ENCODE measurements around the gene SPI1.
A peak's percentile ranks its signal among the peaks of the same experiment; 100 is the strongest.
"Not testable (repeated sequence)": the region's sequence is repeated elsewhere in the genome, so short reads cannot be mapped to it uniquely, and the experiment has no call there.

The SPI1 gene

GRCh38 chr11:47337229-47337924 is 41.0 kb downstream of the SPI1 start:
- no peak for DNase-seq

DNA sequence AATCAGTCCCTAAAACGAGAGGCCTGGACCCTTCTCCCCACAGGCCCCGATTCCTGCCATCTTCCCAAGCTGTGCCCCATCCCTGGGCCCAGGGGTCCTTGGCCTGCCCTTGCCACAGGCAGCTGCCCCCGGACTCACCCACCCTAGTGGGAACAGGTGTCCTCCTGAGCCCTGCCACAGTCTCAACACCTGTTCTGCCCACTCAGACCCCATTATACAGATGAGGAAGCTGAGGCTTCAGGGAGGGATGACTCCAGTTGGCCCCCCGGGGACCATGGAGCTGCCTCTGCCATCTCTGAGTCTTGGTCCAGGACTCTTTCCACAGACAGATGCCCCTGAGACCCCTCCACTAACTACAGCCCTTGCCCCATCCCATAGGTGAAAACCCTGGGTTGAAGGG is 41.8 kb downstream of the SPI1 start:
- no peak for DNase-seq

DNA sequence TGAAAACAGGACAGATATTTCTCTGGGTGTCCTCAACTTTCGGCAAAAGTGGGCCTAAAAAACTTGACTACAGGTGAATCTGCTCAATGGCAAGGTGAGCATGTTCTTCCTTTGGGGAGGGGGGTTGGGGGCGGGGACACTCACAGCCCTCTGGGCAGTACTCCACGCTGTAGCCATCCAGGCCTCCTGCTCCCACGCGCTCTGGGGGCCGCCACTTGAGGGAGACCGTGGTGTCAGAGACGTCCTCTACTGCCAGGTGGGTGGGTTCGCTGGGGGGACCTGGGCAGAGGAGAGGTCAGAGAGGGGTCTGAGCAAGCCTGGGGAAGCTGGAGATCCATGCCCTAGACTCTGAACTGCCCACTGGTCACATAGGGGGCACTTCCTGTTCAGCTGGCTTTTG is 42.6 kb downstream of the SPI1 start:
- DNase-seq: no peak

- DNase-seq: not testable (repeated sequence)
These were observed 43.5 kb downstream of the SPI1 start for GRCh38 chr11:47334699-47335411.

- no peak for DNase-seq
These were observed 44.4 kb downstream of the SPI1 start for GRCh38 chr11:47333886-47334443.

DNA sequence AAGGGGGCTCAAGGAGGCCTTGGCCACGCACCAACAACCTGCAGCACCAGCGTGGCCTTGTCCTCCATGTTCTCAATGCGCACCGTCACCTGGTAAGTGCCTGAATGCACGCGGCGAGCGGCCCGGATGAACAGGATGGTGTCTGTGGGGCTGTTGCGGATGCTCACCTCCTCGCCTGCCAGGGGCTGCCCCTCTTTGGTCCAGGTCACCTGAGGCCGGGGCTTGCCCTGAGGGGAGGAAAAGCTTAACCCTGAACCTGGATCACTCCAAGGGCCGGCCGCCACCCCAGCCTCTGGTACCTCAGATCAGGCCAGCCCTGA is 44.9 kb downstream of the SPI1 start:
- no peak for DNase-seq

- DNase-seq: no peak
These were observed 45.4 kb downstream of the SPI1 start for GRCh38 chr11:47332791-47333525.

- no peak for DNase-seq
These were observed 46.0 kb downstream of the SPI1 start for GRCh38 chr11:47332303-47332711.

DNA sequence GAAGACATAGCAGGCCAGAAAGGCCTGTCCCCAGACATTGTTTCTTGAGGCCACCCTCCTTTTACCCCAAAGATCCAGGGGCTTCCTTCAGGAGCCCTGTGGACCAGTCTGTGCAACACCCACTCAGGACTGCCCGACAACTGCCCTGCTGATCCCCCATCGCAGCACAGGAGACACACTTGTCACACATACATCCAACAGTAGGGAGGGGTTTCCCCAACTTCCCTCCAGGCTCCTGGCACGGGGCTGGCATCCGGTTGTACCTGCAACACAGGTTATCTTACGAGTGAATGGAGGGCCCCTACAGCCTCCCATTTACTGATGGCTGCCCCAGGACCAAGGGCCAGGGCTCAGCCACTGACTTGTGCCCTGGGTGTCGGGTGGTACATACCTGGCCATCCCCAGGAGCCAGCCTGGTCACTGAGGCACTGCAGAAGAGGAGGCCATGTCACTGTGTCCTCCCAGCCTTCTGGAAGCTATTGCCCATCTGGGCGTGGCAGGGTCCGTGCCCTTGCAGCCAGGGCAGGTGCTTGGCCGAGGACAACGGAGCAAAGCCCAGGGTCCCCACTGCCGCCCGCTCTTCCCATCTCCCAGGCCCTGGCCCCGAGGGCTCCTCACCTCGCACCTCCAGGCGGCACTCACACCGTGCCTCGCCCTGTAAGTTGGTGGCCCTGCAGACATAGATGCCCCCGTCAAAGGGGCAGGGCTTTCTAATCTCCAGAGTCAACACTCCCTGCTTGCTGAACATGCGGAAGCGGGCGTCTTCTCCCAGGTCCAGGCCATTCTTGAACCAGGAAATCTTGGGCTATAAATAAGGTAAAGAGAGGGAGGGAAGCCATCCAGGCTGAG is 46.7 kb downstream of the SPI1 start:
- no peak for DNase-seq

DNA sequence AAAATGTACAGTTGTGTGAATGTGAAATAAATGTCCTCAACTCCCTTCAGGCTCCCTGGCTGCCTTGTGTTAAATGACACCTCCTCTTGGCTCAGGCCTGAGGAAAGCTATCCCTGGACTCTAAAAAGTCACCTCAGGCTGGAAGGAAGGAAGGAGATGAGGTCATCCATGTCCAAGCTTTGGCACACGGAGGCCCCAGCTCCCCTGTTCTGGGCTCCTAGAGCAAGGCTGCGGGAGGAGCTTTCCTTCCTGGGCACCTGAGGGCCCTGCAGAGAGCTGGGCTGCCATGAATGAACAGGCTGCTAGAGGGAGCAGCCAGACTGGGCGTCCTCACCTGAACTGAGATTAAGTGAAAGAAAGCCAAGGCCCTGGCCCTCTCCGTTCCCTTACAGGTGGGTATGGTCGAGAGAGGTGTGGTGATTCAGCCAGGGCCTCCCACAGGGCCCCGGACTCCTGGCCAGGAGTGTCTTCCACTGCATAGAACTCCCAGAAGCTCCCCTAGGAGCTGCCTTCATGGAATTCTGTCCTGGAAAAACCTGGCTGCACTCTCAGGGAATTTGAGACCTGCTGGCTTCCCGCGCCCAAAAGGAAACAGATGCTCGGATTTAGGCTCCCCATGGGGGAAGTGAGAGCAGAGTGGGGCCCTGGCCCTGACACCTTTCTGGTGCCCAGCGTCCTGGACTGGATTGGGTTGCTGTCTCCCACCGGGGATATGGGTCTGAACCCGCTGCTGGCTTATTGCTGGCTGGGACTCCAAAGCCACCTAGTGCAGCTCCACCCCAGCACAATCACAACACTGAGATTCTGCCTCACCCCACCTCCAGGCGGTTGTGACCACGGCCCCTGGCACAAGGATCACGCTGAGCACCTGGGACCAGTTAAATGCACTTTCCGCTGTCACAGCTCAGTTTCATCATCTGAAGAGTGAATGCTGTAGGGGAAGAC is 48.1 kb downstream of the SPI1 start:
- no peak for DNase-seq

- DNase-seq: no peak
These were observed 48.8 kb downstream of the SPI1 start for GRCh38 chr11:47329431-47329986.

DNA sequence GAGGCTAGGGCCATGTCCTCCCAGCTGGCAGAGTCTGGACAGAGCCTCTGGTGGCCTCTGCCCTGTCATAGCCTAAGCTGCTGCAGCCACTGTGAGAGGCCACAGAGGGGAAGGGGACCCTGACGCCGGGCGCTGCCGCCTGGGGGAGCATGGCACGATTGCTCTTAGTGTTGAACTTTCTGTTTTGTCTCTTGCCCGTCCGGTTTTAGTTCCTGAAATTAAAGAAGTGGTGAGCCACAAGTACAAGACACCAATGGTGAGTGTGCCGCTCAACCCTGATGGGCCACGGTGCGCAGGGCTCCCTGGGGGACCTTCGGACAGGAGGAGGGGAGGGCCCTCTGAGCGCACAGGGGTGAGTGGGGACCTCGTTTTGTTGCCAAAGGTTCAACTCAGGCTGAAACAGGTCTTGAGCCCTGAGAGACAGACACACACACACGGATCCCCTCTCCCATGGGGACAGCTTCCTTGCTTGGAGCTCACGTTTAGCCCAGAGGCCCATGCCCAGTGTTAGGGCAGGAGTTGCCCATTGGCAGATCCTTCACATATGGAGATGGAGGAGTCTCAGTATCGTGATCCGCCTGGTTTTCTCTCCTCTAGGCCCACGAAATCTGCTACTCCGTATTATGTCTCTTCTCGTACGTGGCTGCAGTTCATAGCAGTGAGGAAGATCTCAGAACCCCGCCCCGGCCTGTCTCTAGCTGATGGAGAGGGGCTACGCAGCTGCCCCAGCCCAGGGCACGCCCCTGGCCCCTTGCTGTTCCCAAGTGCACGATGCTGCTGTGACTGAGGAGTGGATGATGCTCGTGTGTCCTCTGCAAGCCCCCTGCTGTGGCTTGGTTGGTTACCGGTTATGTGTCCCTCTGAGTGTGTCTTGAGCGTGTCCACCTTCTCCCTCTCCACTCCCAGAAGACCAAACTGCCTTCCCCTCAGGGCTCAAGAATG is 49.6 kb downstream of the SPI1 start:
- DNase-seq: no peak

DNA sequence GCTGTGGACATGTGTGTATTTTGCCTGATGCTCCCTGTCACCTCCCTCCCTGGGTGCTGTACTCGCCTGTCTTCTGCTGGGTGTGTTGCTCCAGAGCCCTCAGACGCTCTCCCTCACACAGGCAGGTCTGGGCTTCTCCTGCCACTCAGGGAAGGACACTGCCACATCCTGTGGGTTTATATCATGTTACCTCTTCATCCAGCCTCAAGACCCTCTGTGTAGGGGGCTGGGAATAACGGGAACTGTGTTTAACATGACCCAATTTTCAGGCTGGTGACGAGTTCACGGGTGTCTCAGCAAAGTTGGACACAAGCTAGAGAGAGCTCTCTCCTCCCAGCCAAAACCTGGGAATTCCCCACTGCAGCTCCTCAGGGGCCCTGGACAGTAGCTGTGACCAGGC is 50.4 kb downstream of the SPI1 start:
- no peak for DNase-seq

DNA sequence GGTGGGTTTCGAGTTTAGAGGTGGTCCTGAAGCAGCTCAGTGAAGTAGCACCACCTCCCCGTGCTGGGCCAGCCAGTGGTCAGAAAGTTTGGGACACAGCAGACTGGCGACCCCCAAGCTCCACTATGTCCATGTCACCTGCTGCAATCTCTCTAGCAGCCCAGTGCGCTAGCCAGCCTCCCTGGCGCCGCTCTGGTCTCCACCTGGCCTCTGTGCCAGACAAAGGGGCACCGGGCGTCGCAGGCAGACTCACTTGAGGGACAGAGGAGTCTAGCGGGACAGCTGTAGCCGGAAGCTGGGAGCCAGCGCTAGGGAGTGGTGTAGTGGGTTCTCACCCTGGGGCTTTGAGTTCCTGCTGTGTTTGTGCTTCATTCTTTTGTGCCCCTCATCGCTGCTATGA is 51.3 kb downstream of the SPI1 start:
- DNase-seq: no peak

GRCh38 chr11:47326198-47326597 is 52.1 kb downstream of the SPI1 start:
- no peak for DNase-seq

DNA sequence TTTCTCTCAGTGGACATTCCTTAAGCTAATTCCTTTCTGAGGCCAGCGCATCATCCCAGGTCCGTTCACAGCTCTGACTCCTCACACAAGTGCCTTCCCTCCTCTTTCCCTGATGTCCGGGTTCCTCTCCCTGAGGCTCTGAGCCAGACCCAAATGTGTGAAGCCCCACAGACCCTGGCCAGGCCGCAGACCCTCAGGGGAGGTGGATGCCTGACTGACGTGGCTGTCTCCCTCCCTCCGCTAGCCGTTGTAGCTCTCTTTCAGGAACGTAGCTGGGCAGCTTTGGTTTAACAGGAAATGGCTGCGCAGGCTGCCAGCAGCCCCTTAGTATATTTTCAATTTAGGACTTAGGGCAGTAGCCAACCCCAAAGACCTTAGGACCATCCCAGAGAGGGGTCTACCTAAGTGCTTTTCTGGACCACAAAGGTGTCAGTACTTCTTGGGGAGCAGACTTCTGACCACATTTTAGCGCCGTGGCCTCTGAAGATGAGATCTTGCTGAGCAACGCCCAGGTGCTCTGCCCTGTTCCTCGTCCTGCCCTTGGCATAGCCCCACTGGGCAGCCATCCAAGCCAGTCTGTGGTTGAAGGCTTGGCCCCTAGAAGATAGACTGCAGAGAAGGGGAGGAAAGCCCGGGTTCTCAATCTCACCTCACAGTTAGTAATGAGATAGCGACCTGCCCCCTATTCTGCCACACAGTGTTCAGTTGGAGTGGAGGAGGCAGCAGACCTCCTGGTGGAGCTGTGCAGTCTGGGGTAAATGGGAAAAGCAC is 52.9 kb downstream of the SPI1 start:
- DNase-seq: peak; percentile 94

GRCh38 chr11:47324520-47324919 is 53.8 kb downstream of the SPI1 start:
- DNase-seq: no peak

GRCh38 chr11:47318166-47318565 is 60.2 kb downstream of the SPI1 start:
- no peak for DNase-seq

GRCh38 chr11:47317064-47317828 is 61.1 kb downstream of the SPI1 start:
- DNase-seq: no peak
